ENCODE results near the gene PTGES2. TPM values are rescaled to one million over a fixed set of nuclear protein-coding genes. Genes with fewer than 3 reads are reported as not detected.
A peak's percentile ranks its signal among the peaks of the same experiment; 100 is the strongest.

Gene PTGES2
- total and polyA plus RNA-seq, 2 of the 13 experiments (the other 11 are each of a cell fraction or from before 2014, with no cell fraction given), result 63.7 to 79.8 TPM

DNA sequence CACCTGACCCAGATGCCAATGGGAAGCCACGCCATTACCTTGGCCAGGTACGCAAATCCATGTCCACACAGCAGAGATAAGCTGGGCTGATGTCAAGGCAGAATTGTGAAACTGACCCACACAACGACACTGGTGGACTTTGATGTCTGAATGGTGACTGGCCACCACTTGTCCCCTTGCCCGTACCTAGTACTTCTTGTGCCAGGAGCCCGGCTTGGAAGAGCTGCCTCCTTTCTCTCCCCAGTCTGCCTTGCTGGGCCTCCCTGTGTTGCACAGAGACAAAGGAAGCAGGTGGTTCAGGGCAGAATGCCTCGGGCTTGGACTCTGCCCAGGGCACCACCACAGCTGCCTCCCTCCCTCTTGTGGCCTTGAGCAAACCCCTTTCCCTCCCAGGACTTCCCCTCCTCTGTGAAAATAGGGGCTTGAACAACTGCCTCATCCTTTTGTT, 23.3 kb downstream of the PTGES2 start (continued):
- TF ChIP-seq ZBTB34 (CRISPR knock-in tag; IDR thresholded peaks at IDR 0.05), result peak; percentile 81
- peak; percentile 18; the same call in 1 of the 2 replicates for TF ChIP-seq ZNF770 (CRISPR knock-in tag; IDR thresholded peaks at IDR 0.05)
- no peak for TF ChIP-seq NFKB2 (CRISPR knock-in tag; IDR thresholded peaks at IDR 0.05; ENCODE audit: borderline replicate concordance)
- TF ChIP-seq SNAPC5 (CRISPR knock-in tag; IDR thresholded peaks at IDR 0.05; ENCODE audit: borderline replicate concordance), result no peak
- 0 out of 2 replicates have a peak, but pooled peaks have one; percentile 34 for TF ChIP-seq ZNF280B (CRISPR knock-in tag; IDR thresholded peaks at IDR 0.05; ENCODE audit: borderline replicate concordance)
- TF ChIP-seq ZFX (CRISPR knock-in tag; IDR thresholded peaks at IDR 0.05; ENCODE audit: low read depth), result peak; percentile 69
- peak; percentile 75 for TF ChIP-seq FOXO1 (CRISPR knock-in tag; IDR thresholded peaks at IDR 0.05)
- TF ChIP-seq, protein P1, sequence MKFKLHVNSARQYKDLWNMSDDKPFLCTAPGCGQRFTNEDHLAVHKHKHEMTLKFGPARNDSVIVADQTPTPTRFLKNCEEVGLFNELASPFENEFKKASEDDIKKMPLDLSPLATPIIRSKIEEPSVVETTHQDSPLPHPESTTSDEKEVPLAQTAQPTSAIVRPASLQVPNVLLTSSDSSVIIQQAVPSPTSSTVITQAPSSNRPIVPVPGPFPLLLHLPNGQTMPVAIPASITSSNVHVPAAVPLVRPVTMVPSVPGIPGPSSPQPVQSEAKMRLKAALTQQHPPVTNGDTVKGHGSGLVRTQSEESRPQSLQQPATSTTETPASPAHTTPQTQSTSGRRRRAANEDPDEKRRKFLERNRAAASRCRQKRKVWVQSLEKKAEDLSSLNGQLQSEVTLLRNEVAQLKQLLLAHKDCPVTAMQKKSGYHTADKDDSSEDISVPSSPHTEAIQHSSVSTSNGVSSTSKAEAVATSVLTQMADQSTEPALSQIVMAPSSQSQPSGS (CRISPR knock-in tag; IDR thresholded peaks at IDR 0.05), result peak; percentile 83
- peak; percentile 69 for TF ChIP-seq CEBPG (CRISPR knock-in tag; IDR thresholded peaks at IDR 0.05)
- peak; percentile 82 for TF ChIP-seq GFI1 (CRISPR knock-in tag; IDR thresholded peaks at IDR 0.05; ENCODE audit: borderline replicate concordance)
- TF ChIP-seq ZBTB33 (CRISPR knock-in tag; IDR thresholded peaks at IDR 0.05), result peak; percentile 26; the same call in 1 of the 2 replicates
- TF ChIP-seq BORCS8-MEF2B (CRISPR knock-in tag; IDR thresholded peaks at IDR 0.05), result peak; percentile 57
- 0 out of 2 replicates have a peak, but pooled peaks have one; percentile 47 for TF ChIP-seq CCDC6 (CRISPR knock-in tag; IDR thresholded peaks at IDR 0.05)
- TF ChIP-seq MLLT10 (CRISPR knock-in tag; IDR thresholded peaks at IDR 0.05), result no peak
- TF ChIP-seq CREM (IDR thresholded peaks at IDR 0.05), result peak; percentile 47; the same call in 1 of the 2 replicates
- TF ChIP-seq CREM (CRISPR knock-in tag; IDR thresholded peaks at IDR 0.05), result no peak
- TF ChIP-seq, protein P2, sequence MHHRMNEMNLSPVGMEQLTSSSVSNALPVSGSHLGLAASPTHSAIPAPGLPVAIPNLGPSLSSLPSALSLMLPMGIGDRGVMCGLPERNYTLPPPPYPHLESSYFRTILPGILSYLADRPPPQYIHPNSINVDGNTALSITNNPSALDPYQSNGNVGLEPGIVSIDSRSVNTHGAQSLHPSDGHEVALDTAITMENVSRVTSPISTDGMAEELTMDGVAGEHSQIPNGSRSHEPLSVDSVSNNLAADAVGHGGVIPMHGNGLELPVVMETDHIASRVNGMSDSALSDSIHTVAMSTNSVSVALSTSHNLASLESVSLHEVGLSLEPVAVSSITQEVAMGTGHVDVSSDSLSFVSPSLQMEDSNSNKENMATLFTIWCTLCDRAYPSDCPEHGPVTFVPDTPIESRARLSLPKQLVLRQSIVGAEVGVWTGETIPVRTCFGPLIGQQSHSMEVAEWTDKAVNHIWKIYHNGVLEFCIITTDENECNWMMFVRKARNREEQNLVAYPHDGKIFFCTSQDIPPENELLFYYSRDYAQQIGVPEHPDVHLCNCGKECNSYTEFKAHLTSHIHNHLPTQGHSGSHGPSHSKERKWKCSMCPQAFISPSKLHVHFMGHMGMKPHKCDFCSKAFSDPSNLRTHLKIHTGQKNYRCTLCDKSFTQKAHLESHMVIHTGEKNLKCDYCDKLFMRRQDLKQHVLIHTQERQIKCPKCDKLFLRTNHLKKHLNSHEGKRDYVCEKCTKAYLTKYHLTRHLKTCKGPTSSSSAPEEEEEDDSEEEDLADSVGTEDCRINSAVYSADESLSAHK (CRISPR knock-in tag; IDR thresholded peaks at IDR 0.05; ENCODE audit: borderline replicate concordance), result no peak
- no peak for TF ChIP-seq ZNF546 (CRISPR knock-in tag; conservative IDR thresholded peaks at IDR 0.05)
- TF ChIP-seq ZNF256 (CRISPR knock-in tag; conservative IDR thresholded peaks at IDR 0.05), result no peak
